HG03457 (cell line): ENCODE data around the gene SND1.

Experiments used
- ATAC-seq: cut with Tn5 transposase; IDR thresholded peaks from one replicate; pipeline ENCODE4 v1.9.1; 2021; ENCODE audit warnings: moderate number of reproducible peaks; ENCODE audit not compliant: unreplicated experiment

Gene SND1

DNA sequence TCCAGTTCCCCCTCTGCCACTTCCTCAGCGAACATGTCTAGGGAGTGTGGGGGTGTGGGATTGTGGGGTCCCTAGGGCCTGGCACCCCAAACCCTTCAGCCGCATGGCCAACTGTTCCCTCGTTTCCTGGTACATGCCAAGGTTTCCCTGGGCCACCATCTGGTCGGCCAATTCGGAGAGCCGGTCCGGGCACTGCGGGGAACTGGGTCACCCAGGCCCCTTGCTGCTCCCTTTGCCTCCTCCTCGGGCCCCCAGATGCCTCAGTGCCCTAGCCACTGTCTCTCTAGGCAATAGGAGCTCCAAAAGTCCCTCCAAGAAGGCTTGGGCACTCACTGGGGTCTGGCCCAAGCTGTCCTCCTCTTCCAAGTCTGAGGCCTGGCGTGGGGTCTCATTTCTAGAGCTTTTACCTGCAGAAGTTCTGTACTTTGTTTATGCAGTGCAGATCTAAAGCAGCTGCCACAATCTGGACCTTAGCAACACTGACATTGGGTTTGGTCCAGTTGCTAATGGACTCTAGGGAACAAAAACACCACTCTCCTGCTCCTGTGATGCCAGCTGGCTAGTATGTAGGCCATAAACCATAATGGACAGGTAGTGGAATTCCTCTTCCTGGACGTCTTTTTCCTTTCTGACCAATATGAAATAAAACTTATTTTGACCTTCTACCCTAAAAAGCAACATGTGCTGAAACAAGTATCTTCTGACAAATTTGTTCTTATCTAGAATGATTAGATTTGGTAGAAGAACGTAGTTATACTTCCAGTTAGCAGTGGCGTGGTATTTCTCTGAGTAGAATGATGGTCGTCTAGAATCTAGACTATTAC is 206.3 kb downstream of the SND1 start:
- no peak for ATAC-seq

DNA sequence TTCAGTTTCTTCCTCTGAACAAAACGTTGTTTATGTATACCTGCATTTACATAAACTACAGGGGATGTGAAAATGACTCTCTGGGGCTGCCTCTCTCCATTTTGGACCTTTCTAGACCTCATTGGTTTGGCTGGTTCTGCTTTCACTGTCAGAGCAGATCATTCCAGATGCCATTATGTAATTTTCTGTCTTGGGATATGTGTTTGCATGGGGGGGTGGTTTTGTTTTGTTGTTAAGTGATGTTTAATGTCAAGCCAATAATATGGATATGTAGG is 206.9 kb downstream of the SND1 start:
- ATAC-seq = no peak

DNA sequence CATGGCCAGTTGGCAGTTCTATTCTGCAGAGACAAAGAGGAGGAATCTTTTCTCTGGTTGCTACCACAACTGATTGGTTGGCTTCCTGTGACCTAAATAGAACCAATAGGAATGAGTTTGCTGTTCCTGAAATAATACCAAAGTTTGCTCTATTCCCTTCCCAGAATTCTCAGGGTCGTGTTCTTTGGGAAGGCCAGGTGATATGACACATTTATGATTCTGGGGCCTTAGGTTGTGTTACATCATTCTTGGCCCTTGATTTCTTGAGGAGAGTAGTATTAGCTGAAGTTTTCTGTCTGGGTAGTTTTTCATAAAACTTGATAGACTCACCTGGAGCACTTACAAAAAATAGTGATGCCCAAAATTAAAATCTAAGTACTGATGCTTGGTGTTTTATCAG is 207.3 kb downstream of the SND1 start:
- ATAC-seq = no peak

DNA sequence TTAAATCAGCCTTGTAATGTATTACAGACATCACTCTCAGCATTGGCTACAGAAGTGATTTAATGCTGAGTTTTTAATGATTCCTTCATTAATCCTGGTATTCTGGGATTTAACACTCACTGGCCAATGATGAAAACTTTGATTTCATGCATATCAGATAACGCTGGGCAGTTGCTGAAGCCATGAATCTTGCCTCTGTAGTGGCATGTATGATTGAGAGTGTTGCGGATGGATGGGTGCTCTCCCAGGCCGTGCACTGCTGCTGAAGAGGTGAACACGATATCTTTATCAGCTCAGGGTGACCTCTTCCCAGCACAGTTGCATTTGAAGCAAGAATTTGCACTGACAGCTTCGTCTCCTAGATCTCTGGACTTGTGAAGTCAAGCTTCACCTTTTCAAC is 210.5 kb downstream of the SND1 start:
- ATAC-seq = no peak

DNA sequence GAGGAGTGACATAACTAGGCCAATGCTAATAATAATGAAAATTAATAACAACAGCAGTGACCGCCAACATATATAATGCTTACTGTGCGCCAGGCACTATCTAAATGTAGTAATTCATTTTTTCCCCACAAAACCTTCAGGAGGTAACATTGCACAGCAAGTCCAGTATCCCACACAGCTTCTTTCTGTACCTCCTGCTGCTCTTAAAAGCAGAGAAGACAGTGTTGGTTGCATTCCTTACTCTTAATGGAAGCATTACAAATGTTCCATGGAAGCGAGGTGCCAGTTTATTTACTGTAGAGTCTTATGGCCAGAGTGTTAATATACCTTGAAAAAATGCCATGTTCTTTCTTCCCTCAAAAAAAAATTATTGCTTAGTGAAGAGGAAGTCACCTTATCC is 211.1 kb downstream of the SND1 start:
- no peak for ATAC-seq

DNA sequence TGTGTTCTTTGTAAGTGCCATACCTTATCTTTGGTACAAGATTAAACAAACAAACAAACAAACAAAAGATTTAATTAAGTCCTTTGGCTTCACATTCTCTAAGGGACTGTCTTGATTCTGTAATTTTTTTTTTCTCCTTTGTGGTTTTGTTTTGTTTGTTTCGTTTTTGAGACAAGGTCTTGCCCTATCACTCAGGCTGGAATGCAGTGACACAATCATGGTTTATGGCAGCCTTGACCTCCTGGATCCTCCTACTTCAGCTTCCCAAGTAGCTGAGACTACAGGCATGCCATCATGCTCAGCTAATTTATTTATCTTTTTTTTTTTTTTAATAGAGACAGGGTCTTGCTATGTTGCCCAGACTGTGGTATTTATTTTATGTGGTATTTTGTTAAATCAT is 213.5 kb downstream of the SND1 start:
- no peak for ATAC-seq

DNA sequence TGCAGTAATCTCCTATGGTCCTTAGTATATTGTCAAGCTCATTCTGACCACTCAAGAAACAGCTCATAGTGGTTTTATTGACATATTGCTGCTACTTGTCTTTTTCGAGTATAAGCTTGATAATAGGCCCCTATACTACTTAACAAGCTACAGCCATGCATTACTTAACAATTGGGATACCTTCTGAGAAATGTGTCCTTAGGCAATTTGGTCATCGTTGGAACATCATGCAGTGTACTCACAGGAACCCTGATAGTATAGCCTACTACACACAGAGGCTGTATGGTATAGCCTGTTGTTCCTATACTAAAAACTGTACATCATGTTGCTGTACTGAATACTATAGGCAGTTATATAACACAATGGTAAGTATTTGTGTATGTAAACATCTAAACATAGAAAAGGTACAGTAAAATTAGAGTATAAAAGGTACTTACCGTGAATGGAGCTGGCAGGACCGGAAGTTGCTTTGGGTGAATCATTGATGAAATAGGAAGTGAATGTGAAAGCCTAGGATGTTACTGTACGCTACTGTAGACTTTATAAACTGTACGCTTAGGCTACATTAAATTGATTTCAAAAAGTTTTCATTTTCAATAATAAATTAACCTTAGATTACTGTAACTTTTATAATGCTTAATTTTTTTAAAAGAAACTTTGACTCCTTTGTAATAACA is 218.4 kb downstream of the SND1 start:
- peak; percentile 61 for ATAC-seq

DNA sequence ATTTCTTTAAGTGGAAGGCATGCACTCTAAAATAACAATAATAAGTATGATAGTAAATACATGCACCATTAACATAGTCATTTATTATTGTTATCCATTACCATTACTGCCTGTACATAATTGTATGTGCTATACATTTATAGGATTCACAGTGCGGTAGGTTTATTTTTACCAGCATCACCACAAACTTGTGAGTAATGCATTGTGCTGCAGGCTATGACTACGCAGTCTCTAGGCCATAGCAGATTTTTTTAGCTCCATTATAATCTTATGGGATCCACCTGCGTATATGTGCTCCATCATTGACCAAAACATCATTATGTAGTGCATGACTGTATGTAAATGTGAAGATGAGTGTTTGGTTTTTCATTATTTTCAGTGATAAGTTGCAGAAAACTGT is 219.2 kb downstream of the SND1 start:
- ATAC-seq = no peak

DNA sequence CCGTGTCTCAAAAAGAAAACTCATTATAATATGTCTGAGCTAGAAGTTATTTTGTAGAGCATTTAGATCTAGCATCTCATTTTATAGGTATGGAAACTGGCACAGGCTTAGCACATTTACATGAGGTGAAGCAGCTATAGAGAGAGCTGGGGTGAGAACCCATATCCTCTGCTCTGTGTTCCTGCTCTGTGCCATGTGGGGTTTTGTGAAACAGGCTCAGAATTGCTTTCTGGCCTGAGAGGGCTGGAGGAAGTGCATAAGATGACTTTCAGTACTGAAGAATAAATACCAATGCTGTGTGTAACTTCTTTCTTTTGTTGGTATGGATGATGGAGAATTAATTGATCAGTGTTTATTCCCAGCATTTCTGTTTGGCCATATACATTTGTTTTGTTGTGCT is 220.1 kb downstream of the SND1 start:
- peak; percentile 47 for ATAC-seq

DNA sequence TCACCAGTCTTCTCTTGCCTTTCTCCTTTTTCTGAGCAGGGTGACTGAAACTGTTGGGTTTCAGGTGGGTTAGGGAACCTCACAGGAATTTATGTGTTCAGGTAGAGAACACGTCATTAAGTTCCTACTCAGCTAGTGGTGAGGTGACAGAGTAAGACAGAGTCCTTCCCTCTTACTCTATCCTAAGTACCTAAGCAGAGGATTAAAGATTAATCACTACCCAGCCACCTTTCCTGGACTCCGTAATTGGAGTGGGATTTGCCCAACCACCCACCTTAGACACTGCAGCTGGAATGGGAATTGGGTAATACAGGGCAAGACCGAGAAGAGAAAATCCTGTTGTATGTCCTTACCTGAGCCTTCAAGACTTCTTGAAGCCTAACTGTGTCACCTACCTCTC is 221.2 kb downstream of the SND1 start:
- no peak for ATAC-seq

DNA sequence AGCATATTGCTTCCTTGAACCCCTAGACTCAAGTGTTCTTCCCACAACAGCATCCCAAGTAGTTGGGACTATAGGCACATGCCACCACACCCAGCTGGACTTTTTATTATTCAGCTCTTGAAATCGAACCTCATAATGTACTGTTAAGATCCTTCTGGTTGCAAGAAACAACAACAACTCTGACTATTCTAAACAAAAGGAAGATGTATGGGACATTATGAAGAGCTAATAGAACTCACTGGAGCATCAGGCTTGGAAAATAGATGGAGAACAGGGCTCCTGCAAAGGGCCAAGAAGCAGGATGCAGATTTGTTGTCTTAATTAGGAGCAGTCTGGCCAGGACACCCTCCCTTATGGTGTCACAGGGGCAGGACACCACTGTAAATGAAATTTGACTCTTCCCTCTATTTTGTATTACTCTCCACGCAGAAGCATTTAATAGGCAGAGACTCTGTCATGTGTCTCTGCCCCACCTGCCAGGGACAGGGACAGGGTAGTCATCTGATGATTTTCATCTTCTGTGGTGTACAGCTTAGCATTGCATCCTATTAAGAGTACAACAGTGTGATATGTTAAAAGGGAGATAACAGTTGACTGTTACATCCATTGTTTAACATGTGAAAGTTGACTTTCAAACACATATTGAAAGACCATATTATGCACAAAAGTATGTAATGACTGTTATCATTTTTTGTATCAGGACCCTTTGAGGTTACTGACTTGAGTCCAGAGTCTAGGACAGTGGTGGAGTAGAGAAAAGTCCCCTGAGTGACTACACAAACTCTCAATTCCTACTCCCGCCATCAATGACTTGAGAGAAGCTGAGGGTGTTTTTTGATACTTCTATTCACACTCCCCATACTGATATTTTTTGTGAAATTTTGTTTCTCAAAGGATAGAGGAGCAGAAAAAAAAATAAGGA is 222.0 kb downstream of the SND1 start:
- no peak for ATAC-seq

DNA sequence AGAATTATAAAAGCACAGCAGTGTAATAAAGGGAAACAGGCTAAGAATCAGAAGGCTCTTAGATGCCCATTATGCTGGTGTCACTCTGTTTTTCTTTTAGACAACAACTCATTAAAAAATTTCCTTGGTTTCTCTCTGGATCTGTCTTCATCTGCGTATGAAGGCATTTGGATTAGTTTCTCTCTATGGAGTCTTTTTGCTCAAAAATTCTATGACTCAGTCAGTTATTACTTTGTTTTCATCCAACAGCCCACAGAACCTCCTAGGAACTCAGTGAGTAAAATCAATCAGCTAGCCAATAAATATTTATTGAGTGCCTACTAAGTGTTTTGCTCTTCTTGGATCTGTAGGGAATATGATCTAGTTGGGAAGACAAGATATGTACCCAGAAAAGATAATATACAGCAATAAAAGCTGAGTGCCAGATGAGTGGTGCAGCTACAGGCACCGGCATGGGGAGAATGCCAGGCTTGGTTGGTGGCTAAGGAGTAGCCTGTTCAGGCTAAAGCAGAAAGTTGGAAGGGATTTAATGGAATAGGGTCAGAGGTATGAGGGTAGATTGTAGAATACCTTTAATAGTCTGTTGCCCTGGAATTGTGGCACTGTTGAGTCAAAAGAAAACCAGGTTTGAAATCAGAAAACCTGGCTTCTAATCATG is 223.1 kb downstream of the SND1 start:
- ATAC-seq = no peak

DNA sequence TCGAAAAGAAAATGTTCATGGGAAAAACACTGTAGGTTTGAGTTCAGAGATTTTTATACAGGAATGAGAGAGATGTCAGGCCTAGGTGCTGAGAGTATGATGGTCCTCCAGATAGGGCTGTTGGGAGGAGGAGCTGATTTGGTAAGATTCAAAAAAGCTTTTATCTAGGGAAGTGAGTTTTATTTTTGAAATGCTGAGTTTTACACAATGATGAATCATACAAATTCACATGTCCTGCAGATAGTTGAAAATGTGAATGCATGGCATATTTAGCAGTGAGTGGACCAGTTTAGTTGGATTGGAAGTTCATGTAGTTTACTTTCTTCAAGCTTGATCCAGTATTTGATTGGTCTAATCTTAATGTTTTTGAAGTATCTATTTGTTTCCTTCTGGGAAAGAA is 224.4 kb downstream of the SND1 start:
- no peak for ATAC-seq

DNA sequence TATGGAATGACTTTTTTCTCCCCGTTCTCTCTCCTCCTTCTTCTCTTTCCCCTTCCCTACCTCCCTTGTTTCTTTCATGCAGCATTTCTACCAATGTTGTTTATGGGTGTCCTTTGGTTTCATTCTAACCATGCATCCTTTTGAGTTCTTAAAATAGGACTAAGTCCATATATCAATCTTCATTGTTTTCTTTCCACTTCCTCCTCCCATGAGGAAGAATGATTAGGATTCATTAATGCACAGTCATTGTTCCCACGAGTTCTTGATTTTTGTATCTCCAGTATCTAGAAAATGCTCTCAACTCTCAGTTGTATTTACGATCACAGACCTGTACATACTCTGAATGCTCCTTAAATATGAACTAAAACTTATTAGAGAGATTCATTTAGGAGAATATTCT is 226.0 kb downstream of the SND1 start:
- ATAC-seq = no peak

DNA sequence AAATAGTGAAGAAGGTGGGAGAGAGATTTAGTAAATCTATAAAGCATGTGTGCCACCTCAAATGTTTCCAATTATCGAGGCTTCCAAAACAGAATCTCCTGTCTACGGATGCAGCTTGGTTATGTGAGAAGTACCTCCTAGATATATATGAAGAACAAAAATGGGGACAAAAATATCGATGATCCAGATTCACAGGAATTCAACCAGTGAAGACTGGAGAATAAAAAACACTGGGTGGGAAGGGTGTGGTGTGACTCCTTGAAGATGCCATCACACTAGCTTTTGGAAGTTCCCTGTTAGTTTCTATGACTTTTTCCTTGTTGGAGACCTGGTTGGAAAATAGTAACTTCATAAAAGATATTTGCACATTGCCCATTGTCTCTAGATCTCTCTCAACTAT is 226.8 kb downstream of the SND1 start:
- ATAC-seq = no peak

DNA sequence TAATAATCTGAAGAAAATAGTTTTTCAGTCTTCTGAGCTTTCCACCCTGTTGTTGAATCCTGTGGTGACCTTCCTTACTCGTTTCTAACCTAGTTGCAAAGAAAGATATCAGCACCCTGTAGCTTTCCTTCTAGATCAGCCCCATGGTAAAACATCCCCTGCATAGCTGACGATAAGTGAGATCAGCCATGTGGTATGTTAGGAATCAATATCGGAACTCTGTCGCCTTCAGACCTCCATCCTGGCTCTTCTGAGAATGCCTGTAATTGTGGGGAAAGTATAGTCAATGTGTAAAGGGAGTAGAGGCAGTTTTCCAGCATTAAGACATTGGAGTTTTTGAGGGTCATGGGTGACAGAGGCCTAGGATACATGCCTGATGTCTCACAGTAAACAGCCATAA is 227.4 kb downstream of the SND1 start:
- ATAC-seq = no peak

DNA sequence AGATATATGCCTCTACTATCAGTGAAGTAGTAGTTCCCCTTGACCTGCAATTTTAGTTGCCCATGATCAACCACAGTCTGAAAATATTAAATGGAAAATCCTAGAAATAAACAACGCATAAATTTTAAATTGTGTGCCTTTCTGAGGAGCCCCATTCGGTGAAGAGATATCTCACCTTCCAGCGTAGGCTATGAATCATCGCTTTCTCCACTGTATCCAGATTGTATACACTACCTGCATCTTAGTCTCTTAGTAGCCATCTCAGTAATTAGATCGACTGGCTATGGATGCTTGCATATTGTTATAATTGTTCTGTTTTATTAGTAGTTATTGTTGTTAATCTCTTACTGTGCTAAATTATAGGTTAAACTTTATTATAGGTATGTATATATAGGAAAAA is 227.9 kb downstream of the SND1 start:
- ATAC-seq = no peak

DNA sequence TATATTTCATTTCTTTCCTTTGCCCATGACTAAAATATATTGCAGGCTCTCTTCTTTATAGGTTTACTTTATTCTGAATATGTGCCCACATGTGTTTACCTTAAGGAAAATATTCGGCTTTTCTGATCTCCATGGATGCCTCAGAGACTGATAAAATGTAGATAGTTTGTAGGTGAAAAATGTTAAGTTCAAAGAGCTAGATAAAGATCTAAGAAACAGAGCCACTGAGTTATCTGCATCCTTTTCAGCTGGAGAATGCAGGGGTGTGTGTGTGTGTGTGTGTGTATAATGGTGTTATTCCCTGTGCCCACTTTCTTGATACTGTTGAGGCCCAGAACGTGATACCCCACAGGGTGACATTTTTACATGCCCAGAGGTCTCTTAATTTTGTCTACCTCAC is 228.5 kb downstream of the SND1 start:
- ATAC-seq = no peak

DNA sequence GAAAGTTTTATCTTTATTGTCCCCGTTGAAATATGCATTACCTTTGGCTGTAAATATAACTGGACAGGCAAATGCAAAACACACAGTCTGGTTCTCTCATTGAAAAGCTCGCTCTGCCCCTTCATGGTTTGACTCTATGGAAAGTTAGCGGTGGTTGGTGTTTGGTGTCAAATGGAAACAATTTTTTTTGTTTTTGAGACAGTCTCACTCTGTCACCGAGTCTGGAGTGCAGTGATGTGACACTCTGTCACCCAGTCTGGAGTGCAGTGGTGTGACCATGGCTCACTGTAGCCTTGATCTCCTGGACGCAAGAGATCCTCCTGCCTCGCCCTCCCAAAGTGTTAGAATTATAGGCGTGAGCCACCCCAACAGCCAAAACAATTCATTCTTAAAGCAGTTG is 229.6 kb downstream of the SND1 start:
- ATAC-seq = no peak

DNA sequence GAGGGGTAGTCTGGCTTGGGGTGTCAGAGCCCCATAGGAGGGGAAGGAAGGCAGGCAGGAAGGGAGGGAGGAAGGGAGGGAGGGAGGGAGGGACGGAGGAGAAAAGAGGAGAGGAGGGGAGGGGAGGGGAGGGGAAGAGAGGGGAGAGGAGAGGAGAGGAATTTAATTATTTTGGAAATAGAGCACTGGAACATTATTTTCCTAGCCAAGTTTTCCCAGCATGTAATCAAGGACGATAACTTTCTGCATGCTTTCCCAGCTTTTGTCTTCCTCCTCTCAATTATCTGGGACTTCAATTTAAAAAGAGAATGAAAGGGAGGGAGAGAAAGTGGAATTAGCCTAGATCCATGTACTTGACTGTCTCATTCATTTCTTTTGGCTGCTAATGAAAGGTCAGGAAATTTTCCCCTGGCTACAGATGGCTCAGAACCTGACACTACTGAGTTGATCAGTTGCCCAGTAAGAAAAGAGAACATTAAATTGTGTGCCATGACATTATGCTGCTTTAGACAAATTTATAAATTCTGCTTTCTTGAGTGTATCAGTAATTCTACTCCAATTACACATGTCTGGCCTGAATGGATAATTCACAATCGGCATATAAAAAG is 230.4 kb downstream of the SND1 start:
- no peak for ATAC-seq

DNA sequence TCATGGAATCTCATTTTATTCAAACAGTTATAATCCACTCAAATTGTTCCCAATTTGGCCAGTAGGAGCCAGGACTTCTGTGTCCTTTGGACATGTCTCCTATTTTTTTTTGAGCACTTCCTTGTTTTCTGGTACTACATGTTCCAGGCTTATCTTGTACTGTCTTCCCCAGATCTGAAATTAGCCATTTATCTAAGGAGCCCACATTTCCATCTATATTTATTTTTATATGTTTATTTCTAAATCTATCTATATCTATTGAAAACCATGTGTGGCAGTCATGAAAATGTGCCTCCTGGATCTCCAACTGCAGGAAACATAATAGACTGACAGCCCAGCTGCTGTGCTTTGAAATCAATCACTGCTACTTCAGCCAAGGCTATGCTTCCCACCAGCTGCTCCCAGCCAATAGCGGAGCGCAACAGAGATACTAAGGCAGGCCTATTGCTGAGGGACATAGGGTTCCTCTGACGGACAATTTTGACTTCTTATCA is 232.1 kb downstream of the SND1 start:
- ATAC-seq = no peak
